GM23248 (cell line): Measurements from ENCODE around the gene LAG3. TPM values are rescaled to one million over a fixed set of nuclear protein-coding genes. Genes with fewer than 3 reads are reported as not detected.

Experiments
- DNase-seq: peaks from one replicate; pipeline ENCODE4 v3.0.0-alpha.2; 2015
- H2AFZ ChIP-seq: fragments of 200-600 bp; sonication (generic); 2 replicates; pipeline ENCODE4 v1.6.1; 2016; ENCODE audit warnings: antibody characterized with exemption
- H3F3A ChIP-seq: fragments of 200-600 bp; sonication (generic); 2 replicates; pipeline ENCODE4 v1.6.1; 2016; ENCODE audit warnings: mild to moderate bottlenecking, antibody characterized with exemption, mixed run types; ENCODE audit not compliant: insufficient read depth
- H3K27ac ChIP-seq: fragments of 200-600 bp; sonication (generic); 2 replicates; pipeline ENCODE4 v1.5.1; 2016; ENCODE audit warnings: mild to moderate bottlenecking
- H3K27me3 ChIP-seq: fragments of 200-600 bp; sonication (generic); replicated peaks from 2 replicates; pipeline ENCODE4 v1.6.1; 2016; ENCODE audit warnings: mild to moderate bottlenecking; ENCODE audit not compliant: insufficient read depth
- H3K36me3 ChIP-seq: fragments of 200-600 bp; sonication (generic); 2 replicates; pipeline ENCODE4 v1.6.1; 2016; ENCODE audit warnings: low read depth, mild to moderate bottlenecking
- H3K4me1 ChIP-seq: fragments of 200-600 bp; sonication (generic); 2 replicates; pipeline ENCODE4 v1.6.1; 2016; ENCODE audit warnings: mild to moderate bottlenecking; ENCODE audit not compliant: insufficient read depth
- H3K4me2 ChIP-seq: fragments of 200-600 bp; sonication (generic); one replicate; pipeline ENCODE4 v1.6.1; 2016; ENCODE audit warnings: mild to moderate bottlenecking; ENCODE audit not compliant: unreplicated experiment
- H3K4me3 ChIP-seq: fragments of 200-600 bp; sonication (generic); 2 replicates; pipeline ENCODE4 v1.5.1; 2016; ENCODE audit warnings: mild to moderate bottlenecking
- H3K79me2 ChIP-seq: fragments of 200-600 bp; sonication (generic); 2 replicates; pipeline ENCODE4 v1.6.1; 2016; ENCODE audit warnings: mild to moderate bottlenecking; ENCODE audit not compliant: insufficient read depth
- H3K9ac ChIP-seq: fragments of 200-600 bp; sonication (generic); 2 replicates; pipeline ENCODE4 v1.6.1; 2016; ENCODE audit warnings: mild to moderate bottlenecking
- H3K9me2 ChIP-seq: fragments of 200-600 bp; sonication (generic); 2 replicates; pipeline ENCODE4 v1.6.1; 2016; ENCODE audit warnings: mixed run types, mild to moderate bottlenecking, moderate library complexity; ENCODE audit not compliant: insufficient read depth
- H3K9me3 ChIP-seq: fragments of 200-600 bp; sonication (generic); one replicate; pipeline ENCODE4 v1.6.1; 2017; ENCODE audit warnings: low read depth
- H4K20me1 ChIP-seq: fragments of 200-600 bp; sonication (generic); 2 replicates; pipeline ENCODE4 v1.6.0; 2016; ENCODE audit not compliant: insufficient read depth
- EZH2 ChIP-seq: fragments of 200-600 bp; sonication (generic); IDR thresholded peaks from 2 replicates; pipeline ENCODE4 v1.6.1; 2018; ENCODE audit warnings: antibody characterized with exemption, mild to moderate bottlenecking; ENCODE audit not compliant: insufficient read depth, poor library complexity, severe bottlenecking
- EZH2phosphoT487 ChIP-seq: fragments of 200-600 bp; sonication (generic); IDR thresholded peaks from 2 replicates; pipeline ENCODE4 v1.6.1; 2018; ENCODE audit warnings: antibody characterized with exemption, moderate library complexity, mild to moderate bottlenecking, low read depth; ENCODE audit not compliant: insufficient read depth
- WGBS, 2 experiments: methylation state at CpG; one replicate each; pipeline ENCODE4 v1.1.6; 2015 to 2017; ENCODE audit warnings: low lambda C conversion rate in 2 of 2, low coverage in 1 of 2; ENCODE audit errors: missing lambda C conversion rate in 2 of 2; 5-methylcytosine and 5-hydroxymethylcytosine counted together
- in situ Hi-C: fragments of 300-500 bp; cut with MboI; formaldehyde crosslinking; loops from 2 replicates; pipeline ENCODE4 v1.15.0; 2020
- polyA plus RNA-seq: library from polyadenylated mRNA; unstranded; fragments of >200 nt; fragmentation: Nextera tagmentation; extraction: Ambion mirVana; gene quantifications from 2 replicates; pipeline ENCODE4 v1.2.1, GENCODE V29; 2016
- total RNA-seq: library from RNA; depleted of rRNA; stranded (reverse); fragments of >200 nt; shearing (Covaris generic); gene quantifications from 2 replicates; pipeline ENCODE4 v1.2.3, GENCODE V29; 2014

The LAG3 gene
- total and polyA plus RNA-seq, 2 experiments from 2014 or later: 0.29 TPM; not detected in 1

DNA sequence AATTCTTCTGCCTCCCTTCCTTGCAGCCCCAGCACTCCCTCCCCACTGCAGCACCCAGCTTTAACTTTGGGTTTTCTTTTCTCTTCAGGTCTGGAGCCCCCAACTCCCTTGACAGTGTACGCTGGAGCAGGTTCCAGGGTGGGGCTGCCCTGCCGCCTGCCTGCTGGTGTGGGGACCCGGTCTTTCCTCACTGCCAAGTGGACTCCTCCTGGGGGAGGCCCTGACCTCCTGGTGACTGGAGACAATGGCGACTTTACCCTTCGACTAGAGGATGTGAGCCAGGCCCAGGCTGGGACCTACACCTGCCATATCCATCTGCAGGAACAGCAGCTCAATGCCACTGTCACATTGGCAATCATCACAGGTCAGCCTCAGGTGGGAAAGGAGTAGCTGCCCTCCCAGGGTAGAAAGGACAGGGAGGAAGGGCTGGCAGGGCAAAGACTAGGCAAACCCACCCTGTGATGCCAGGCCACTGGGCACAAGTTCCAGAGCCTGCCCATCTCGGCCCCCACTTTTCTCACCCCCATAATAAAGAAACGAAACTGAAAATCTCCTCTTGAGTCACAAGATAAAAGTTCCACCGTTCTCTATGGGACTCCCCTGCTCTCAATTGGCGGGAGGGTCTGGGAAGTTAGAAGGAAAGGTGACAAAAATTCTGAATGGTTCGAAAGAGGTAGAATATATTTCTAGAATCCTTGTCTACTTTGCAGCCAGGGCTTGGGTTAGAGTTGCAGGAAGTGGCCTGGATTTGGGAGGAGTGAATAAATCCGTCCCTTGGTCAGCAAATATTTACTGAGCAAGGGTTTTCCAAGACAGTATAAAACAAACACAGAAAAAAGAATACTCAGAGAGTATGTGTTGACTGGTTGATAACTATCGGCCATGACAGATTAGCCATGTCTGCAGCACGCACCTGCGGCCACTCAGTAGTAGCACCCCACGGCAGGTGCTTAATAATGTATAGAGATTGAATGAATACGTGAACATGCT, 3.2 kb downstream of the LAG3 start:
- no peak for TF ChIP-seq EZH2phosphoT487
- no peak for TF ChIP-seq EZH2
- Histone ChIP-seq H3K4me2 (no peak overlapping the region), H3K9ac (no peak overlapping the region), H3K4me3 (no peak overlapping the region), H2AFZ (no peak overlapping the region), H3K9me2 (no peaks in the 10 kb centered on the region), H3K9me3 (no peaks in the 10 kb centered on the region), H3K36me3 (peaks cover 7% of the 10 kb centered on the region; the same call in 1 of the 2 replicates), H3K79me2 (no peaks in the 10 kb centered on the region), H3K27ac (no peak overlapping the region), H3K4me1 (peaks cover 6% of the 10 kb centered on the region), H3F3A (peaks cover 18% of the 10 kb centered on the region), H3K27me3 (no peaks in the 10 kb centered on the region), H4K20me1 (no peaks in the 10 kb centered on the region)
- in situ Hi-C loops: no loop called here
- WGBS, 2 experiments: 91 to 95% methylated on average over 16 of the region's 16 CpGs
- no peak for DNase-seq

DNA sequence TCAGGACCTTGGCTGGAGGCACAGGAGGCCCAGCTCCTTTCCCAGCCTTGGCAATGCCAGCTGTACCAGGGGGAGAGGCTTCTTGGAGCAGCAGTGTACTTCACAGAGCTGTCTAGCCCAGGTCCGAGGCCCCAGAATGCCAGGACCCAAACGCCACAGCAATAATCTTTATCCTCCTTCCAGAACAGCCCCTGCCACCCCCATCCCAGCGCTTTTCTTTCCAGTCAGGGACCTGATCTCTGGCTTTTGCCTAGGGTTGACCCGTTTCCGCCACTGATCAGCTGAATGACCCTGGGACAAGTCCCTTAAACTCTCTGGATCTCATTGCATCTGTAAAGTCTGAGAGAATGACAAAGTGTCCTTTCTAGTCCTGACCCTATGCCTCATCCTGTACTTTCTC, 5.1 kb downstream of the LAG3 start:
- in situ Hi-C loops: no loop called here
- no peak overlapping the region for H3K9ac ChIP-seq

DNA sequence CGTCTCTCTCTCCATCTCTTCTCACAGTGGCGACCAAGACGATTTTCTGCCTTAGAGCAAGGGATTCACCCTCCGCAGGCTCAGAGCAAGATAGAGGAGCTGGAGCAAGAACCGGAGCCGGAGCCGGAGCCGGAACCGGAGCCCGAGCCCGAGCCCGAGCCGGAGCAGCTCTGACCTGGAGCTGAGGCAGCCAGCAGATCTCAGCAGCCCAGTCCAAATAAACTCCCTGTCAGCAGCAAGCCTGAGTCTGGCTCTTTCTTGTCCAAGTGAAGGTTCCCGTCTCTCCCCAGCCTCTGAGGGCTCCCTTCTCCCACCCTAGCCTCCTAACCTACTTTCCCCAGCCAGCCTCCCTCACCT, 5.9 kb downstream of the LAG3 start:
- no peaks in the 10 kb centered on the region for H4K20me1 ChIP-seq
- DNase-seq: peak; percentile 78
- H3K9me3 ChIP-seq: no peaks in the 10 kb centered on the region
- peaks cover 6% of the 10 kb centered on the region for H3K4me1 ChIP-seq
- TF ChIP-seq EZH2phosphoT487: no peak
- no peak for TF ChIP-seq EZH2
- in situ Hi-C loops: no loop called here
- peaks cover 3% of the 10 kb centered on the region; the same call in 1 of the 2 replicates for H3F3A ChIP-seq
- peak overlapping the region; percentile 76 for H2AFZ ChIP-seq
- peak overlapping the region; percentile 92 for H3K4me2 ChIP-seq
- no peaks in the 10 kb centered on the region for H3K9me2 ChIP-seq
- H3K9ac ChIP-seq: peak overlapping the region; percentile 57
- H3K27me3 ChIP-seq: no peaks in the 10 kb centered on the region
- H3K79me2 ChIP-seq: no peaks in the 10 kb centered on the region
- WGBS, 2 experiments: 8% methylated on average over 11 to 14 of the region's 14 CpGs
- no peaks in the 10 kb centered on the region for H3K36me3 ChIP-seq
- 0 out of 2 replicates have a peak overlapping the region, but pooled peaks have one; percentile 1 for H3K27ac ChIP-seq
- H3K4me3 ChIP-seq: peak overlapping the region; percentile 75

More for the DNA sequence above, 5.1 kb downstream of the LAG3 start:
- no peaks in the 10 kb centered on the region for H4K20me1 ChIP-seq
- no peak overlapping the region for H2AFZ ChIP-seq
- H3K9me3 ChIP-seq: no peaks in the 10 kb centered on the region
- no peak overlapping the region for H3K27ac ChIP-seq
- no peak overlapping the region for H3K4me2 ChIP-seq
- H3K4me1 ChIP-seq: peaks cover 6% of the 10 kb centered on the region
- no peaks in the 10 kb centered on the region for H3K27me3 ChIP-seq
- 95 to 96% methylated on average over 5 of the region's 5 CpGs for WGBS, 2 experiments
- no peaks in the 10 kb centered on the region for H3K36me3 ChIP-seq
- no peak overlapping the region for H3K4me3 ChIP-seq
- H3F3A ChIP-seq: peaks cover 3% of the 10 kb centered on the region; the same call in 1 of the 2 replicates
- DNase-seq: no peak
- no peaks in the 10 kb centered on the region for H3K79me2 ChIP-seq
- no peaks in the 10 kb centered on the region for H3K9me2 ChIP-seq
- TF ChIP-seq EZH2phosphoT487 (no peak), EZH2 (no peak)

DNA sequence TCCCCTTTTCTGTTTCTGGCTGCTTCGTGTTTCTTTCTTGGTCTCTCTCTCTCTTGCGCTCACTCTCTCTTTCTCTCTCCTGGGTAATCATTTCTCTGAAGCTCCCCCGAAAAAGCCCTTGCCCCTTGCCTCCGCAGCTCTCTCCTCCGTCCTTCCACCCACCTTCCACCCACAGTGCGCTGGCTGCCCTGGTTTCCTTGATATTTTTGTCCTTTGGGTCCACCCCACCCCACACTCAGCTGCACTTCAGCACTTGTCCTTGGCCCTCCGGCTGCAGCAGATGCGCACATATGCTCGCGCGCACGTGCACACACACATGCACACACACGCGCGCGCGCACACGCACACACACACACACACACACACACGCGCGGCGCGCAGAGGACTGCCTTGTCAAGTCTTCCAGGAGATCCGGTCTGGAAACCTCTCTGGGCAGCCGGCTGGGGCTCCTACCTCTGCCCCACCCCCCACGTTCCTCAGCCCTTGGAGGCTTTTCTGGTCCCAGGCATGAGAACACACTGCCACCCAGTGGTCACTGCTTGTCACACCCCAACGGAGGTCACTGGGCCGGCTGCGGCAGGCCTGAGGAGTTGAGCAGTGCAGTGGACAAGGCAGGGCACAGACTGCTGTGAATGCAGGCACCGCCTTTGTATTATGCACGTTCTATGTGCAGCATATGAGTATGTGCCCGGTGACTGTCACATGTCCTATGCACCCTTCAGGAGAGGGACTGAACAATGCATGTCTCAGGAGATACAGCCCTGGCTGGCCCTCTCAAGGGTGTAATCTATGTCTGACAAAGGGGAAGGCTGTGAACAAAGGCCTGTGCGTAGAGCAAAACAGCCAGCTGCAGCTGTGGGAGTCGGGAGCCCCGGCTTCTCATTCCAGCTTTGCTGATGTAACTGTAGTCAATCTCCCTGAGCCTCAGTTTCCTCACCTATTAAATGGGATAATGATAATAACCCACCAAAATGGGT, 6.5 kb downstream of the LAG3 start:
- Histone ChIP-seq H3K9me3 (no peaks in the 10 kb centered on the region), H3K9ac (peak overlapping the region; percentile 57), H3K4me3 (peak overlapping the region; percentile 75), H3F3A (peaks cover 3% of the 10 kb centered on the region; the same call in 1 of the 2 replicates), H3K9me2 (no peaks in the 10 kb centered on the region), H3K27me3 (no peaks in the 10 kb centered on the region), H3K36me3 (no peaks in the 10 kb centered on the region), H2AFZ (peak overlapping the region; percentile 76), H3K4me1 (peaks cover 6% of the 10 kb centered on the region), H3K27ac (0 out of 2 replicates have a peak overlapping the region, but pooled peaks have one; percentile 1), H3K4me2 (peak overlapping the region; percentile 92), H4K20me1 (no peaks in the 10 kb centered on the region), H3K79me2 (no peaks in the 10 kb centered on the region)
- 3 to 4% methylated on average over 33 to 35 of the region's 35 CpGs for WGBS, 2 experiments
- in situ Hi-C loops: no loop called here
- DNase-seq: peak; percentile 96
- TF ChIP-seq EZH2phosphoT487: no peak
- TF ChIP-seq EZH2: no peak
